ENCODE data around the gene DNAJC25.
"Not testable (repeated sequence)": the region's sequence is repeated elsewhere in the genome, so short reads cannot be mapped to it uniquely, and the experiment has no call there.

DNAJC25 gene

GRCh38 chr9:111610149-111610548 lies 21.0 kb upstream of the DNAJC25 start:
- FAIRE-seq = no peak
- no peak for TF ChIP-seq POLR2A (IDR thresholded peaks at IDR 0.05; ENCODE audit: low read depth, low read length)
- no peak for DNase-seq (ENCODE audit: insufficient read length, low spot score)

GRCh38 chr9:111610845-111611244 lies 20.3 kb upstream of the DNAJC25 start:
- FAIRE-seq = no peak
- TF ChIP-seq POLR2A (IDR thresholded peaks at IDR 0.05; ENCODE audit: low read depth, low read length) = no peak
- no peak for DNase-seq (ENCODE audit: insufficient read length, low spot score)

- no peak for TF ChIP-seq POLR2A (IDR thresholded peaks at IDR 0.05; ENCODE audit: low read depth, low read length)
Measured at GRCh38 chr9:111613436-111614040, 17.6 kb upstream of the DNAJC25 start.

GRCh38 chr9:111615928-111616327 lies 15.2 kb upstream of the DNAJC25 start:
- no peak for TF ChIP-seq POLR2A (IDR thresholded peaks at IDR 0.05; ENCODE audit: low read depth, low read length)
- no peak for FAIRE-seq
- no peak for DNase-seq (ENCODE audit: insufficient read length, low spot score)

More at GRCh38 chr9:111613436-111614040, 17.6 kb upstream of the DNAJC25 start:
- DNase-seq (ENCODE audit: insufficient read length, low spot score) (no peak), FAIRE-seq (no peak)

- not testable (repeated sequence) for FAIRE-seq; DNase-seq (ENCODE audit: insufficient read length, low spot score)
Measured at GRCh38 chr9:111617349-111617748, 13.8 kb upstream of the DNAJC25 start.

- FAIRE-seq (peak; percentile 52), DNase-seq (ENCODE audit: insufficient read length, low spot score) (no peak)
- TF ChIP-seq POLR2A (IDR thresholded peaks at IDR 0.05; ENCODE audit: low read depth, low read length) = no peak
Measured at GRCh38 chr9:111621895-111622480, 9.1 kb upstream of the DNAJC25 start.

GRCh38 chr9:111622626-111623025 lies 8.5 kb upstream of the DNAJC25 start:
- FAIRE-seq = peak; percentile 95
- no peak for TF ChIP-seq POLR2A (IDR thresholded peaks at IDR 0.05; ENCODE audit: low read depth, low read length)
- DNase-seq (ENCODE audit: insufficient read length, low spot score) = peak; percentile 55

- DNase-seq (ENCODE audit: insufficient read length, low spot score) = no peak
- TF ChIP-seq POLR2A (IDR thresholded peaks at IDR 0.05; ENCODE audit: low read depth, low read length) = no peak
- FAIRE-seq = no peak
Measured at GRCh38 chr9:111627260-111627963, 3.7 kb upstream of the DNAJC25 start.

GRCh38 chr9:111628411-111628810 lies 2.7 kb upstream of the DNAJC25 start:
- no peak for DNase-seq (ENCODE audit: insufficient read length, low spot score)
- FAIRE-seq = no peak
- no peak for TF ChIP-seq POLR2A (IDR thresholded peaks at IDR 0.05; ENCODE audit: low read depth, low read length)

- DNase-seq (ENCODE audit: insufficient read length, low spot score) (no peak), FAIRE-seq (peak; percentile 52)
- no peak for TF ChIP-seq POLR2A (IDR thresholded peaks at IDR 0.05; ENCODE audit: low read depth, low read length)
Measured at GRCh38 chr9:111630182-111630963, 761 bp upstream of the DNAJC25 start.

- FAIRE-seq (no peak), DNase-seq (ENCODE audit: insufficient read length, low spot score) (no peak)
- no peak for TF ChIP-seq POLR2A (IDR thresholded peaks at IDR 0.05; ENCODE audit: low read depth, low read length)
Measured at GRCh38 chr9:111630964-111631213, 245 bp upstream of the DNAJC25 start.

GRCh38 chr9:111632060-111632459 lies 926 bp downstream of the DNAJC25 start:
- no peak for FAIRE-seq
- no peak for DNase-seq (ENCODE audit: insufficient read length, low spot score)
- TF ChIP-seq POLR2A (IDR thresholded peaks at IDR 0.05; ENCODE audit: low read depth, low read length) = no peak

- FAIRE-seq = peak; percentile 74
- no peak for DNase-seq (ENCODE audit: insufficient read length, low spot score)
- TF ChIP-seq POLR2A (IDR thresholded peaks at IDR 0.05; ENCODE audit: low read depth, low read length) = no peak
Measured at GRCh38 chr9:111632695-111633388, 1.7 kb downstream of the DNAJC25 start.

GRCh38 chr9:111633389-111633736 lies 2.2 kb downstream of the DNAJC25 start:
- no peak for TF ChIP-seq POLR2A (IDR thresholded peaks at IDR 0.05; ENCODE audit: low read depth, low read length)
- FAIRE-seq (peak; percentile 30), DNase-seq (ENCODE audit: insufficient read length, low spot score) (no peak)
